Renal pelvis (tissue), 4 donors: ENCODE results near the gene AHCYL2. TPM values are rescaled to one million over a fixed set of nuclear protein-coding genes. Genes with fewer than 3 reads are reported as not detected.
"Not testable (repeated sequence)": the region's sequence is repeated elsewhere in the genome, so short reads cannot be mapped to it uniquely, and the experiment has no call there.

Experiments used
- DNase-seq: peaks from one replicate; pipeline ENCODE4 v3.0.0-alpha.2; 2013
- polyA plus RNA-seq, 3 donors: library from polyadenylated mRNA; unstranded; fragments of 120-200 nt; gene quantifications; one replicate each; pipeline ENCODE4 v1.2.1, GENCODE V29; 2013; ENCODE audit not compliant: insufficient read length in 3 of 3

Gene AHCYL2
- polyA plus RNA-seq, 3 donors: 24.9 to 31.5 (median 27.5) TPM

- DNase-seq: not testable (repeated sequence)
Observed at GRCh38 chr7:129447445-129447844, 222.6 kb downstream of the AHCYL2 start.

- not testable (repeated sequence) for DNase-seq
Observed at GRCh38 chr7:129448608-129449007, 223.8 kb downstream of the AHCYL2 start.

- DNase-seq: no peak
Observed at GRCh38 chr7:129450295-129450694, 225.5 kb downstream of the AHCYL2 start.

GRCh38 chr7:129452589-129453231, 227.9 kb downstream of the AHCYL2 start:
- DNase-seq: no peak

GRCh38 chr7:129453510-129454248, 228.8 kb downstream of the AHCYL2 start:
- no peak for DNase-seq

- no peak for DNase-seq
Observed at GRCh38 chr7:129454249-129454551, 229.4 kb downstream of the AHCYL2 start.

- DNase-seq: no peak
Observed at GRCh38 chr7:129456421-129456820, 231.6 kb downstream of the AHCYL2 start.

GRCh38 chr7:129457101-129457500, 232.3 kb downstream of the AHCYL2 start:
- DNase-seq: no peak

- no peak for DNase-seq
Observed at GRCh38 chr7:129458171-129458570, 233.3 kb downstream of the AHCYL2 start.

- no peak for DNase-seq
Observed at GRCh38 chr7:129461809-129462208, 237.0 kb downstream of the AHCYL2 start.

- no peak for DNase-seq
Observed at GRCh38 chr7:129462420-129462819, 237.6 kb downstream of the AHCYL2 start.

GRCh38 chr7:129464194-129464593, 239.4 kb downstream of the AHCYL2 start:
- no peak for DNase-seq

- DNase-seq: no peak
Observed at GRCh38 chr7:129465080-129465479, 240.2 kb downstream of the AHCYL2 start.

GRCh38 chr7:129466796-129467195, 242.0 kb downstream of the AHCYL2 start:
- no peak for DNase-seq

GRCh38 chr7:129468087-129468486, 243.3 kb downstream of the AHCYL2 start:
- DNase-seq: no peak

- DNase-seq: no peak
Observed at GRCh38 chr7:129468547-129468946, 243.7 kb downstream of the AHCYL2 start.

GRCh38 chr7:129469930-129470329, 245.1 kb downstream of the AHCYL2 start:
- DNase-seq: no peak

GRCh38 chr7:129470411-129470810, 245.6 kb downstream of the AHCYL2 start:
- DNase-seq: no peak

- DNase-seq: no peak
Observed at GRCh38 chr7:129471402-129471827, 246.6 kb downstream of the AHCYL2 start.

GRCh38 chr7:129475931-129476330, 251.1 kb downstream of the AHCYL2 start:
- not testable (repeated sequence) for DNase-seq

- DNase-seq: not testable (repeated sequence)
Observed at GRCh38 chr7:129476398-129476797, 251.6 kb downstream of the AHCYL2 start.
